GM12875 (cell line): ENCODE measurements around the gene SERINC3.

ENCODE experiments used
- H3K4me3 ChIP-seq: one replicate; pipeline ENCODE4 v1.5.1; 2011; ENCODE audit warnings: low read depth, low read length, control low read depth
- TF ChIP-seq, protein P1 (sequence below): IDR thresholded peaks from 2 replicates; pipeline ENCODE4 v1.5.1; 2011; ENCODE audit warnings: low read depth, mild to moderate bottlenecking, control low read depth, inconsistent platforms, low read length, moderate library complexity, borderline replicate concordance; ENCODE audit not compliant: insufficient read depth

The SERINC3 gene

DNA sequence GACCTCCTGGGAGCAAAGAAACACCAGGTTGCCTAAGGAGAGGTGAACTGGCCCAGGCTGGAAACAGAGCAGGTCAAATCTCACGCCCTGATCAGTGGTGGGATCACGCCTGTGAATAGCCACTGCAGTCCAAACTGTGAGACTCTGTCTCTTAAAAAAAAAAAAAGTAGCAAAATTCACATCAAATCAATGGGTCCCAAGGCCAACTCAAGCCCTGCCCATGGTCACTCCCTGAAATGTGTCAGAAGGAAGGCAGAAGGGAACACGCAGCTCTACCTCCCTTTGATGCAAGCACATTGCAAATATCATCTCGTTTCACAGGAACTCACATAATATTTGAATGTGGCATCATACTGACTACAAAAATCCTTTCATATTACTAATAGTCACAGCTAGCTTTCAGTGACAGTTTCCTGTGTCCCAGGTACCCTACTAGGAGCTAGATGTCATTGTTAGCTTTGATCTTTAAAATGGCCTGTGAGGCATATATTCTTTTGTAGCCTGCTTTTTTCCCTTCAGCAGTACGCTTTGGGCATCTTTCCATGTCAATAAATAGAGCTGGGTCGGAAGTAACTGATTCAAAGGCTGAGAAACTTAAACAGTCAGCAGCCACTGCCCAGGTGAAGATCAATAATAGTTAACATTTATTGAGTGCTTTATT lies 60.6 kb downstream of the SERINC3 start:
- TF ChIP-seq, protein P1, sequence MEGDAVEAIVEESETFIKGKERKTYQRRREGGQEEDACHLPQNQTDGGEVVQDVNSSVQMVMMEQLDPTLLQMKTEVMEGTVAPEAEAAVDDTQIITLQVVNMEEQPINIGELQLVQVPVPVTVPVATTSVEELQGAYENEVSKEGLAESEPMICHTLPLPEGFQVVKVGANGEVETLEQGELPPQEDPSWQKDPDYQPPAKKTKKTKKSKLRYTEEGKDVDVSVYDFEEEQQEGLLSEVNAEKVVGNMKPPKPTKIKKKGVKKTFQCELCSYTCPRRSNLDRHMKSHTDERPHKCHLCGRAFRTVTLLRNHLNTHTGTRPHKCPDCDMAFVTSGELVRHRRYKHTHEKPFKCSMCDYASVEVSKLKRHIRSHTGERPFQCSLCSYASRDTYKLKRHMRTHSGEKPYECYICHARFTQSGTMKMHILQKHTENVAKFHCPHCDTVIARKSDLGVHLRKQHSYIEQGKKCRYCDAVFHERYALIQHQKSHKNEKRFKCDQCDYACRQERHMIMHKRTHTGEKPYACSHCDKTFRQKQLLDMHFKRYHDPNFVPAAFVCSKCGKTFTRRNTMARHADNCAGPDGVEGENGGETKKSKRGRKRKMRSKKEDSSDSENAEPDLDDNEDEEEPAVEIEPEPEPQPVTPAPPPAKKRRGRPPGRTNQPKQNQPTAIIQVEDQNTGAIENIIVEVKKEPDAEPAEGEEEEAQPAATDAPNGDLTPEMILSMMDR = no peak
- H3K4me3 ChIP-seq = no peak overlapping the region

DNA sequence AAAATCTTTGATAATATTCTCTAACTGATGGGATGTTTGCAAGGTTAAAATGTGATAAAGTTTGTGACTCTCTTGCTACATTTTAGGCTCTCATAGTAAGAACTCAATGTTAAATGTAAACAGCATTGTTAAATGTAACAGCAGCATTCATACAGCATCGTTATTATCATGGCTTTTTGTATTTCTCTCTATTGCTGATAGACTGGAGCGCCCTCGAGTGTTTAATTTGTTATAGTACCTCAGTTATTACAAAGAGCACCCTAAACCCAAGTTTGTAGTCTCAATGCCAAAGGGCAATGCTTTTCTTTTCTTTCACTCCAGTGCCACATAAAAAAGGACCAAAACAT lies 61.1 kb downstream of the SERINC3 start:
- TF ChIP-seq, protein P1 = no peak; the same call in 1 of the 2 replicates
- no peak overlapping the region for H3K4me3 ChIP-seq

DNA sequence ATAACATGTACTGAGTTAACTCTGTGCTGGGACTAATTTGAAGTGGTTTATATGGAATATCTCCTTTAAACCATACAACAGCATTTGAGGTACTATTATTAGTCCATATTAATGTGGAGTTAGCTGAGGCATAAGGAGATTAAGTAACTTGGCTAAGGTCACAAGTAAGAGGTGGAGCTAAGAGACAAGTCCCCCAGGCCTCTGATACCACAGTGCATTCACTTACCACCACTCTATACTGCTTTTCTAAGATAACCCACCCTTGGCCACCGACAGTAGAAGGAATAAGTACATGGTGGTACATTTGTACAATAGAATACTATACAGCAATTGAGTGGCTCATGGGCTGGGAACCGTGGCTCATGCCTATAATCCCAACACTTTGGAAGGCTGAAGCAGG lies 62.6 kb downstream of the SERINC3 start:
- TF ChIP-seq, protein P1 = no peak
- H3K4me3 ChIP-seq = no peak overlapping the region

DNA sequence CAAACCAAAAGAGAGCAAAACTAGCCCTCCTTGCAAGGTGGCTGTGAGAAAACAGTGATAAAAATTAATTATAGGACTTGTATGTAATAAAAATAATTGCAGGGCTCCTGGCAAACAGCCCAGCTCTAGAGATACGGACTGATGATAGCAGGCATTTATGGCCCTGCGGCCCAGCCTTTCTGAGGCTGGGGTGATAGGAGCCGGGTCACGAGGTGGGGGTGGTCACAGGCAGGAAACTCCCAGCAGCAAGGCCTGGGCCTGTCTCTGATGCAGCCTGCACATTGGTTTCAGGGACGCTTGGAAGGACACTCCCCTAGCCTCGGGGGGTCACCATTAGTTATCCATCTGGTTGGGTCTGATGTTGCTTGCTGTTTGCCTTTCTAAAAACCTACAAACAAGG lies 64.9 kb downstream of the SERINC3 start:
- TF ChIP-seq, protein P1 = no peak
- no peak overlapping the region for H3K4me3 ChIP-seq

DNA sequence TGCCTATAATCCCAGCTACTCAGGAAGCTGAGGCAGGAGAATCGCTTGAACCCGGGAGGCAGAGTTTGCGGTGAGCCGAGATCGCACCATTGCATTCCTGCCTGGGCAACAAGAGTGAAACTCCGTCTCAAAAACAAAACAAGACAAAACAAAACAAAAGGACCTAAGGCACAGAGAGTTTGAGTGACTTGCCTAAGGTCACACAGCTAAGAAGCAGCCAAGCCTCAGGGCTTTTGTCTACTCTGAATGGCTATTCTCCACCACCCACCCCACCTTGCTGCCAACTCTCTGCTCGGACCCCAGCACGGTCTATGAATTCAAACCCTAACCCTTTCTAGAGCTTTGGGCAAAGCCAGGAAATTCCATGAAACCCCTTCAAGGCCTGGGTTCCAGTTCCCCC lies 65.3 kb downstream of the SERINC3 start:
- TF ChIP-seq, protein P1 = no peak
- no peak overlapping the region for H3K4me3 ChIP-seq

DNA sequence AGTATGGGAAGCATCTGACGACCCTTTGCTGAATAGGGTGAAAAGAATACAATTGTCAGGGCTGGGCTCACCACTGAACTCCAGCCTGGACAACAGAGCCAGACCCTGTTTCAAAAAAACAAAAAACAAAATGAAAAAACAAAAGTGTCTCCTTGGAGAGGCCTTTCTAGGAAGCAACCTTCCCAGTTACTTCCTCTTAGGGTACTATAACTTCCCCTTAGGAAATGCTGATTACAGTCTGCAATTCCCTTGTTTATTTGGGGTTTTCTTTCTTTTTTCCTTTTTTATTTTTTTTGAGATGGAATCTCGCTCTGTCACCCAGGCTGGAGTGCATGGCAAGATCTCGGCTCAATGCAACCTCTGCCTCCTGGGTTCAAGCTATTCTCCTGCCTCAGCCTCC lies 66.7 kb downstream of the SERINC3 start:
- TF ChIP-seq, protein P1 = no peak

DNA sequence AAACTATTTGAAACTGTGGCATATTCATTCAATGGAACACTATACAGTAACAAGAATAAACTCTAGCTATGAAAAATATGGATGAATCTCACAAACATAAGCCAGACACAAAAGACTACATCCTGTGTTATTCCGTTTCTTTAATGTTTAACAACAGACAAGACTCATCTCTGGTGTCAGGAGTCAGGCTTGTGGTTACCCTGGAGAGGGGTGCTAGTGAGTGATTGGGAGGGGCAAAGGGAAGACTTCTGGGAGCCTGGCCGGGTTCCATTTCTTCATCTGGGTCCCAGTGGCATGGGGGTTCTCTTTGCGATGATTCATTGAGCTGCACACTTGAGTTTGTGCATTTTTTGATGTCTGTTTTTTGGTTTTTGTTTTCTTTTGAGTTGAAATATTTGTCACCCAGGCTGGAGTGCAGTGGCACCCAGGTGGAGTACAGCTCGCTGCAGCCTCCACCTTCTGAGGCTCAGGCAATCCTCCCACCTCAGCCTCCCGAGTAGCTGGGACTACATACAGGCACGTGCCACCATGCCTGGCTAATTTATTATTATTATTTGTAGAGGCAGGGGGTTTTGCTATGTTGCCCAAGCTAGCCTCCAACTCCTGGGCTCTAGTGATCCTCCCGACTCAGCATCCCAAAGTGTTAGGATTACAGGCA lies 67.4 kb downstream of the SERINC3 start:
- TF ChIP-seq, protein P1 = no peak
- no peak overlapping the region for H3K4me3 ChIP-seq

More for the DNA sequence above, 66.7 kb downstream of the SERINC3 start:
- no peak overlapping the region for H3K4me3 ChIP-seq
